OCI-M2 (cell line): ENCODE data around the gene MLST8.

Source experiments
- DNase-seq: peaks from one replicate; lab custom pipeline; 2025; ENCODE audit not compliant: unreplicated experiment; lab: John Stamatoyannopoulos, UW

Gene MLST8, protein sequence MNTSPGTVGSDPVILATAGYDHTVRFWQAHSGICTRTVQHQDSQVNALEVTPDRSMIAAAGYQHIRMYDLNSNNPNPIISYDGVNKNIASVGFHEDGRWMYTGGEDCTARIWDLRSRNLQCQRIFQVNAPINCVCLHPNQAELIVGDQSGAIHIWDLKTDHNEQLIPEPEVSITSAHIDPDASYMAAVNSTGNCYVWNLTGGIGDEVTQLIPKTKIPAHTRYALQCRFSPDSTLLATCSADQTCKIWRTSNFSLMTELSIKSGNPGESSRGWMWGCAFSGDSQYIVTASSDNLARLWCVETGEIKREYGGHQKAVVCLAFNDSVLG

DNA sequence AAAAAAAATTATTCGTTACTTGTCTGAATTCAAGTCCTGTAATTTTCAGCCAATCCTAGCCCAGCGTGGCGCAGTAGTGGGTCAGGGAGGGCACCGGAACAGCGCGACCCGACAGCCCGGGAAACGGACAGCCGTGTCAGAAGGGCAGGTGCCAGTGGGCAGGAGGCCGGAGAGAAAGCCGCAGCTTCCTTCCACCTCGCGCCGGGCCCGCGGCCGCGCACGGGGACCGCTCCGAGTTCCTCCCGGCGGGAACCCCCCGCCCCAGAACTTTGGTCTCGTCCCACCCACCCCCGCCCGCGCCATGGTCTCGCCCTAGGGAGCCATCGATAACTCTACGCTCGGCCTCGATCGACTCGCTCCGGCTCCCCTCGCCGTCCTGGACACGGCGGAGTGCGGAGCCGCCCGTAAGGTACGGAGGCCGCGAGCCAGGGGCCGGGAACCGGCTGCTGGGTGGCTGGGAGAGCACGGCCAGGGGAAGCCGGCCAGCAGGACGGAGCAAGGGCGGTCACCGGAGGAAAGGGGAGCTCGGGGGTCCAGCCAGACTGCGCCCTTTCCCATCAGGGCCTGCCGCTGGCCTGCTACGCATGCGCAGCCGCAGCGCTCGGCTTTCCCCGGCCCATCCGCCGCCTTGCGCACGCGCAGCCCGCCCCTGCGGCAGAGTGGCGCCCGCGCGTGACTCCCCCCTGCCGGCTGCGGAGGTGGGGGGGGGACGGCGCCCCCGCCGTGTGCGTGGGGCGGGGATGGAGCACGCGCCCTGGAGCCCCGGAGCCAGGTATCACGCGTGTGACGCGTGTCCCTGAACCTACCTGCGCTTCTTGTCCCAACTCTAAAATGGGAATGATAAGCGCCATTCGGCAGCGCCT, at the start of gene MLST8:
MLST8 (plus strand) TSS at position 351 of the 863 bp plus-strand sequence. CDS start 632 bp downstream, outside the sequence.
- no peak for DNase-seq

DNA sequence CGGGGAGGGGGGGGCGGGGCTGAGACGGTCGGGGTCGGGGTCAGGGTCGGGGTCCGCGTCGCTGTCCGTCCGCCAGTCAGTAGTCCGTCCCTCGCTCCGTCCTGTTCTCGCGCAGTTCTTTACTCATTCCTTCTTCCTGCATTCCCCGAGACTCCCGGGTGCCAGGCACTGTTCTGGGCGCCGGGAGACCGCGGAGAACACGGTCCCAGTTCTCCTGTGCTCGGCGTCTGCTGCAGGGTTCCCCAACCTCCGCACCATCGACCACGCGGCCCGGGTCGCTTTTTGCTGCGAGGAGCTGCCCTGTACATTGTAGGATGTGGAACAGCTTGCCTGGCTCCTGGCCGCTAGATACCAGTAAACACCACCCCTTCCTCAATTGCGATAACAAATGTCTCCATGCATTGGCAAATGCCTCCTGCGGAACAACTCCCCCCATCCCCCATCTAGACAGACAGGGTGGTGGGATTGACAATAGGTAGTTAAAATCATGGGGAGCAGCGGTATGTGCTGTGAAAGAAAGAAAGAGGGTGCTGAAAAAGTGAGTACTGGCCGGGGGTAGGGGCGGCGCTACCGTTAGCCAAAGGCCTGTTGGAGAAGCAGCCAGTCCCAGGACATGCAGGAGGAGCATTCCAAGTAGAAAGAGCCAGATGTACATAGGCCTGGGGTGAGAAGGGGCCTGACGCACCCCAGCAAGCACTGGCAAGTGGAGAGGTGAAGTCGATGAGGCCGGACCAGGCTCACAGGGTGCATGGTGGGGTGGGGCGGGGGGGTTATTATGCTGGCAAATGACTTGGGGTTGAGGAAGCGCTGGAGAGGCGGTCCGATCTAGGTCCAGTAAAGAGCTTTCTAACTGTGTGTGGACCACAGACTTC, 49.0 kb upstream of the MLST8 start:
- no peak for DNase-seq

DNA sequence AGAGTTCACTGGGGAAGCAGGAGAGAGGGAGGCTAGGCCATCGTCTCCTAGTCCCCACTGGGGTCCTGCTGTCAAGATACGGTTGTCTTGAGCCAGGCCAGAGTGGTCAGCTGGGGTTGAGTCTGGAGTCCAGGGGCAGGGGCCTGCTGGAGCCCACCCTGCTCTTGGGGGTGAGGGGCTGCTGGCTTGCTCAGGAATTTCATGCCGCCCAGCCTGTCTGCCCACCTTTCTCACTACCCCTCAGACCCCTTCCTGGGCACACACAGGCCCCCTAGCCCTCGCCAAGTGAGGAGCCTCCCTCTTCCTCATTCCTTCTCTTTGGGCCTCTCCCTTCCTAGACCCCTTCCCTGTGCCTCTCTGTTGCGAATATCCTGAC, 48.4 kb upstream of the MLST8 start:
- no peak for DNase-seq

DNA sequence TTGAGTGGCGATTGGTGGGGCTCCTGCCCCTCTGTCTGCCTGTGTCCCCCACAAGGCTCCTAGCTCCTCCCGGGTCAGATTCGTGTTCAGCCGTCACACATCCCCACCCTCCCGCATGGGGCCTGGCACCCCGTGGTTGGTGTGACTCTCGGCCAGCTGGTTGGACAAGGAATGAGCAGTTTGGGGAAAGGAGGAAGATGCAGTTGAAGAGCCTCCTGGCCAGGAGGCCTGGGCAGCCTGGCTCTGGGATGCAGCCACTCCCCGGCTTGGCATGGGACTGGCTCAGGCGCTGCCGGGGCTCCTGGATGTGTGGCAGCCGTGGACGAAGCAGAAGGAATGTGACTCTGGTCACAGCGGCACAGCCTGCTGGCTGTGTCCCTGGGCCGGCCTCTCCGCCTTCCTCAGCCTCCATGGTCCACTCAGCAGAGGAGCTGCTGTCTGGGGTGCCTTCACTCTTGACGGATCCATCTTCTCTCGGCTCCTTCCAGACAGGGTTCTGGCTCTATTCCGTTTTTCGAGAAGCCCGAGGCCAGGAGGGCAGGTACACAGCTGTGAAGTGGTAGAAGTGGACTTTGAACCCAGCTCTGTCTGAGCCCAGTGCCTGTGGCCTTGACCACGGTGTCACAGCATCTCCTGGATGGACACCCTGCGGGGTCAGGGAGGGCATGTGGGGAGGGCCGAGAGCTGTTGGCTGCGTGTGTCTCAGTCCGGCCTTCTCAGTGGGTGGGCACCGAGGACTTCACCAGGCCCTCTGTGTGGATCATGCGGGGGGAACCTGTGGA, 47.6 kb upstream of the MLST8 start:
- DNase-seq, result no peak

DNA sequence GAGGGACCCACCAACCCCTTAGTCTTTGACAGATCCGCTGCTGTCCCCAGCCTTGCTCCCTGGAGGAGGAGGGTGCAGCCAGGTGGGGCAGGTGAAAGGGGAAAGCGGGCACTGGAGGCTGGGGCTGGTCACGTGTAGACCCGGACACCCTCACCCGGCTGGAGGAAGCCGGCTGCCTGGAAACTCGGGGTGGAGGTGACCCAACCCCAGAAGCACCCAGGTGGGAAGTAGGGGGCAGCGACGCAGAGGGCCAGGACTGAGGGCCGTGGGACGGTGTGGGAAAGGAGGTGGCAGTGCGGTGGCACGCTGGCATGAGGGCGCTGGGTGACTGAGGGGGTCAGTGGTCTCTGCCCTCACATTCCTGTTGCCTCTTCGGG, 47.0 kb upstream of the MLST8 start:
- DNase-seq, result no peak

DNA sequence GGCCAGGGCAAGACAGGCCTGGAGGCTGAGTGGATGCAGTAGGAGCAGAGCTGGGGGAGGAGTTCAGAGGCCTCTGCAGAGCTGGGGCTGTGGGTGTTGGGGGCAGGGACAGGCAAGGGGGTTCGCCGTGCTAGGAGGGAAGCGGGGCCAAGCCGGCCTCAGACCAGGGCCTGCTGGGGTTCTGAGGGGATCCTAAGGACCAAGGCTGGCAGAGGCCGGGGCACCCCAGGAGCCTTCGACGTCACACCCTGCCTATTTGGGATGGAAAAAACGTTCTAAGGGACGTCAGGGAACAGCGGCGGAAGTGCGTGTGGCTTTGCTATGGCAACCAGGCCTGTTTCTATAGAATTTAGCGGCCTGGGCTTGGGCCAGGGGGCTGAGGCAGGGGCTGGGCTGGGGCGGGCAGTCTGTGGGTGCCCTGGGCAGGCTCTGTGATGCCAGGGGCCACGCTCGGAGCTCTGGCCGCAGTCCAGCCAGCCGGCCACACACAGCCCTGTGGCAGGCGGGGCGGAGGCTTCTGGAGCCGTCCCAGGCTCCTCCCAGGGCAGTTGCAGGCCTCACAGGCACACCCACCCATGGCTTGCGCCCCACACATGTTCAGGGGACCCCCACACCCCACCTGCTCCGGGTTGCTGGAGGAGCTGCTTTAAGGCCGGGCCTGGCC, 45.9 kb upstream of the MLST8 start:
- no peak for DNase-seq

DNA sequence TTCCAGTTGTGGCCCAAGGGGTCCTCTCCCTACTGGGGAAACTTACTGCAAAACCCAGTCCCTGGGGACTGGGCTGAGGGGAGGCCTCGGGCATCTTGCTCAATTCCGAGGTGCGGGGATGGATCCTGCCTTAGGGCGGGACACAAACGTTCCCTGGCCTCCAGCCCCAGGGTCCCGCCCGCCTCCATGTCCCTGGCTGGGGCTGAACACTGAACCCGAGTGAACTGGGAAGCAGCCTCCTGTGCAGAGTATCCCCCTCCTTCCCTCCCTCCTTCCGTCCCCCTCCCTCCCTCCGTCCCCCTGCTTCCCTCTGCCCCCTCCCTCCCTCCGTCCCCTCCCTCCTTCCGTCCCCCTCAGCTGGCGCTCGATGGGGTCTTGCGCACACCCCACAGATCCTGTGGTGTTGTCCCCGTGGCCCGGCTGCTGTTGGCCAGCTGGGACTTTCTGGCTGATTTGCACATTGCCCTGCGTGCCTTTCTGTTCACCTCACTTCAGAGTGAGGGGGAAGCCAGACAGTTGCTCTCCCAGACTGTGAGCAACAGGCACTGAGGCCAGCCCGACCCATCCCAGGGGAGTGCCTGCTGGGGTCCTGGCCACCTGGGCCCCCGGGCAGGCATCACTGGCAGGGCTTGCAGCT, 44.2 kb upstream of the MLST8 start:
- no peak for DNase-seq

DNA sequence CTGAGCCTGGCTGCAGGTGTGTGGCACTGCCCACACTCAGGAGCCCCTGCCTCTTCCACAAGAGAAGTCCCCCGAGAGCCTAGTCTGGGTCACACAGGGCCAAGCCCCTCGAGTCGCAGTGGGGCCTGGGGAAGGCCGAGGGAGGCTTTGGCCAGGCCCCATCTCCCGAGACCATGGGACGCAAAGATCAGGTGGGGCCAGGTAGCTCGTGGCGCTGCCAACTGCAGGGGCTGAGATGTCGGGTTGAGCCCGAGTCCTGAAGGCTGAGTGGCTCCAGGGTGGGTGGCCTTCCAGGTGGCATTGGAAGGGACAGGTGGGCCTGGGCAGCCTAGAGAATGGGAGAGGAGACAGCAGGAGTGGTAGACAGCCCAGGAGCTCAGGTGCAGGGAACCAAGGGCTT, 43.3 kb upstream of the MLST8 start:
- DNase-seq, result no peak

DNA sequence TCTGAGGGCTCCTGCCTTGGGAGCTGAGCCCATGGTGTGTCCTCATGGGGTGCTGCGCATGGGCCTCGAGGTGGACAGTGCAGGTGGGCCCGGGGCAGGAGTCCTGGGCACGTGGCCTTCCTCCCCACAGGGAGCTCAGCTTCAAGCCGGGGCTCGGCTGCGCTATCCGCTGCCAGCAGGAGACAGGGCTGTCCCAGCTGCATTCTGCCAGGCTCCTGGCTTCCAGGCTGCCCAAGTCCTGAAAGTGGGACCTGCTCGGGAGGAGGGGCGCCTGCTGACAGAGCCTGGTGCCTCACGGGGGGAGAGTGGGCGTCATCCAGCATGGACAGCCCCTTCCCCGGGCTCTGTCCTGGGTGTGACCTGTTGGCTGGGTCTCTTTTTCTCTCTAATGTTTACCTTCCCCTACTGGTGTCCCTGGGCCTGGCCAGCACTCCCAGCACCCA, 42.6 kb upstream of the MLST8 start:
- no peak for DNase-seq

DNA sequence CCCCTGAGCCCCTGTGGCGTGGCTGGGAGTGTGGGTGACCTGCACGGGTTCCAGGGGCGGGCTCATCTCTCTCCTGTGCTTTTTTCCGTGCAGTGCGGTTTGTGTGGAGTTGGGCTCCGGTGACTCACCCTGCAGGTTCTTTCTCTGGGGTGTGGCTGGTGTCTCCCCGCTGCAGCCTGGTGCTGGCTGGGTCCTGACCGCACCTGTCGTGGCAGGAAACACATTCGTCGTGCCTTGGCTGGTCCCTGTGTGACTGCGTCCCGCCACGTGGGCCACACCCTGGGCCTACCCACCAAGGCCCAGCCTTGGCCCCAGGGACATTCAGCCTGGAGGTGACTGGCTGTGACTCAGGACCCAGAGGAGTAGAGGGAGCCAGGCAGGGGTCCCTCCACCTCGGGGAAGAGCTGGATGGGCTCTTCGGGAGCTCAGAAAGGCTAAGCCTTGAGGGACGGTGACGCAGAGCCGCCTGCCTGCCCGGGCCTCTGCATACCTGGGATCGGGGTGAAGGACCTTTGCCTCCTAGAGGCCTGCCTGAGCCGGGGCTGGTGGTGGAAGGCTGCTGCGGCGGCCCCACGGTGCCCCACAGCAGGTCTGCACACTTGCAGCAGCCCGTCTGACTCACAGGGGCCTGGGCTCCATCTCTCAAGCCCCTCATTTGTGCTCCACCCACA, 41.9 kb upstream of the MLST8 start:
- no peak for DNase-seq

DNA sequence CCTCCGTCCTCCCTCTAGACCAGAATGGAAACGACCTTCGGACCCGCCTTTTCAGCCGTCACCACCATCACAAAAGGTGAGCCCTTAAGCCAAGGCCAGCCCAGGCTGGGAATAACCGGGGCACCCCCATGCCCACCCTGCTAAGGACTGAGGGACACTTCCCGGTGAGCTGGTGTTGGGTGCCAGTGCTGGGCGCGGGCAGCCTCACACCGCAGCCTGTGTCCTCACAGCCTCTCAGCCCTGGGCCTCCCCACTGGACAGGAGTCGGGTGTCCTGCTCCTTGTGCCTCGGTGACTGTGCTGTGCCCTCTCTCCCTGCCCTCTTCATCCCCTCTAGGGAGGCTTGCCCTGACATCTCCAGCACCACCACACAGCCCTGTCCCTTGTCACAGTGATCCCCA, 39.4 kb upstream of the MLST8 start:
- no peak for DNase-seq

DNA sequence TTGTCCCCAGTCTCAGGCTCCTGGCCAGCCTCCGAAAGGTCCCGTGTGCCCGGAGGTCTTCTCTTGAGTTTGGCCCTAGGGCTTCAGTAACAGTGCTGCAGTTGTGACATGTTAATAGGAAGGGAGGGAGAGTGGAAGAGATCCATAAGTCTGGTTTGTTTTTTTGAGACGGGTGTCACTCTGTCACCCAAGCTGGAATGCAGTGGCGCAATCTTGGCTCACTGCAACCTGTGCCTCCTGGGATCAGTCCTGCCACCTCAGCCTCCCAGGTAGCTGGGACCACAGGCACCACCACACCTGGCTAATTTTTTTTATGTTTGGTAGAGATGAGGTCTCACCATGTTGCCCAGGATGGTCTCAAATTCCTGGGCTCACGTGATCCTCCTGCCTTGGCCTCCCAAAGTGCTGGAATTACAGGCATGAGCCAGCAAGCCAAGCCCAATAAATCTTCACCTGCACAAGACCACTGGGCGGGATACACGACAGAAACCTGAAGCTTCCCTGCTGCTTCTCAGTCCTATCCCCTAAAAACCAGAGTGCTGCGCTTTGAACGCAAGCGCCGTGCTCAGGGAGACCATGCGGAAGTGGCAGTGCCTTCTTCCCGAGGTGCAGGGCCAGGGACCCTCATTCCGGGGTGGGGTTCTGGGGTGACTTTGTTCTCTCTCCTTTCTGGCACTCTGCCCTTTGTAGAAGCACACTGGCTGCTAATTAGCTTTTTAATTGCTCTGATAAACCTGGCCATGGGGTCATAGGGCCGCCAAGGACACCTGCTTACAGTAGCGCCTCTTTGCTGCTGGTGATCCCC, 38.8 kb upstream of the MLST8 start:
- DNase-seq, result no peak

DNA sequence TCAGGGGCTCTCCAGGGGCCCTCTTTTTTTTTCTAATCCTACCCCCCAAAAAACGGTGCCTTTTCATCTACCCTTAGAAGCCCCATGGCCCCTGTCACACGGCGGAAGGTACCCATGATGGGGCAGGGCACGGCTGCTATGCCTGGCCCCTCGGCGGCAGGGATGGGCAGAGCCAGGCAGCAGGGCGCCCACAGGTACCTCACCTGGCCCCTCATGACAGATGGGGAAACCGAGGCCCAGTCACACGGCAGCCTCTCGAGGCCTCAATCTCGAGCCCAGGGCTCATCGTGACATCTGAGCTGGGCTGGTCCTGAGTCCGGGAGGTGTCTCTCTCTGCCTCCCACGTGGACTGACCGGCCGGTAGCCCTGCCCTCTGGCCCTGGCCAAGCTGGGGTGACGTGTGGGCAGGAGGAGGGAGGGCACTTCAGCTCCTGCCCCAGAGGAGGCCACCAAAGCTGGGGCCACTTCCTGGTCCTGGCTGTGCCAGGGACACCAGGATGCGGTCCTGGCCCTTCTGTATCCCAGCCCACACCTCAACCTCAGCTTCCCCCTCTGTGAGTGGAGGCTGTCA, 38.1 kb upstream of the MLST8 start:
- no peak for DNase-seq

DNA sequence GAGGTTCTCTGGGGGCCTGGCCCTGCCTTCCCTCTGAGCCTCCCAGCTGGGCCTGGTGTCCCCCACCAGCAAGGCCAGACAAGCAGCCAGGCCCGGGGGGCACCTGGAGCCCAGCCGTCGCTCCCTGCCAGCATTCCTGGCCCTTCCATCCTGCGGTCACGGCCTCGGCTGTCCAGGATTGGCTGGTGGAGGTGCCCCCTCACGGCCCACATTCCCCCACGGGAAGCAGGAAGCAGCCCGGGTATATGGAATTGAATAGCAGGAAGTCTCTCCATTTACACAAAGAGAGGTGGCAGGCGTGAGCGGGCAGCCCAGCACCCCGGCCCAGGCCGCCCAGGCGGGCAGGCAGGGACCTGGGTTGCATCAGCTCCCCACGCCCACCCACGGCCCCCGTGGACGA, 35.2 kb upstream of the MLST8 start:
- no peak for DNase-seq

DNA sequence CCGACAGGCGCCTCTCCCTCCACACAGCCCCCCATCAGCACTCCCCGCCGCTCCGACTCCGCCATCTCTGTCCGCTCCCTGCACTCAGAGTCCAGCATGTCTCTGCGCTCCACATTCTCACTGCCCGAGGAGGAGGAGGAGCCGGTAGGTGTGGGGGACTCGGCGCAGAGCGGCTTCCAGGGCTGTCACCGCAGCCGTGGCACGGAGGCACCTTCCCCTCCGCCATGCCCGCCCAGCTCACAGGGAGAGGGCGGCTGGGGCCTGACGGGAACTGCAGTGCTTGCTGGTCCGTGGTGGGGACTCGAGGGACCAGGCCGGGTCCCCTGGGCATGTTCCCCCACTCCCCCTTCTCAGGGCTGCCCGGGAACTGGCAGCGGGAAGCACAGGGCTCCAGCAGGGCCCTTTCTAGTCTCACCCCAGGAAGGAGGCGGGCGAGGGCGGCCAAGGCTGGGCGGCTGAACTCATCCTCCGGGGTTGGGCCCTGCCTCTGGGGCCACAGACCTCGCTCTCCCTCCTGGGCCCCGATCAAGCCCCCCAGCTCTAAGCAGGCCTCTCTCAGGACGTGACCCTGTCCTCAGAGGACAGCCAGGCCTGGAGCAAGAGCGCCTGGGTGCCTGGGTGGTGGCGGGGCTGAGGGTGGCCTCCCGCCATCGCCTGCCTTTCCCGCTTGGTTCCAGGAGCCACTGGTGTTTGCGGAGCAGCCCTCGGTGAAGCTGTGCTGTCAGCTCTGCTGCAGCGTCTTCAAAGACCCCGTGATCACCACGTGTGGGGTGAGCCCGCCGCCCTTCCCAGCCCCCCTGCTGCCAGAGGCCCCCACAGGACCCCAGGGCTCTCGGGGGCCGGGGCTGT, 34.4 kb upstream of the MLST8 start:
- DNase-seq, result no peak

DNA sequence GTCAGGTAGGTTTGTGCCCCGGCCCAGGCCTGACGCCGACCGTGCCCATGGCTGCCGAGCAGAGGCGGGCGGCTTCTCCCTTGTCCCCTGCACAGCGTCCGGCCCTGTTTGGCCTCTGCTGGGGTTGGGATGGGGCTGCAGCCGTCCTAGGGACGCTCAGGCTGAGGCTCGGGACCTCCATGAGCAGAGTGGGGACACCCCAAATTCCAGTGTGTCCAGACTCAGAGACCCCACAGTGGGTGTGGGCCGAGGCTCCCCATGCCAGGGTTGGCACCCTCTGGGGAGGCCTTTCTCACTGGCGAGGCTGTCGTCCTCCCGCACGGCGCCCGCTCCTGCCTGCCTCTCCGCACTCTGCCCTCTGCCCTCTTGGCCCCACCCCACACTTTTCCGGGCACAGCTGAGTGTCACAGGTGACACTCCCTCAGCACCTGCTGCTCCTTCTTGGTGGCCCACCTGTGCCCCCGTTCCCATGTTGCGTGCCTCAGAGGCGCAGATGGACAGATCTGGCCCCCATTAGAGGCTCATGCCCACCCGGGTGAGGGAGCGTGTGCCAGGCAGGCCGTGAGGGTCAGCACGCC, 33.6 kb upstream of the MLST8 start:
- DNase-seq, result no peak
